D721Med (cell line): ENCODE data around the gene ZNF521.

ENCODE experiments used
- DNase-seq: peaks from one replicate; pipeline ENCODE4 v3.0.0; 2011; ENCODE audit warnings: low spot score; ENCODE audit not compliant: insufficient read length
- FAIRE-seq: peaks from 2 replicates; lab custom pipeline; 2011; peaks lifted over from hg19 to GRCh38; lab: Jason Lieb, UNC
- CTCF ChIP-seq: IDR thresholded peaks from 2 replicates; pipeline ENCODE4 v1.5.1; 2012; ENCODE audit warnings: mild to moderate bottlenecking, control low read depth; ENCODE audit not compliant: insufficient read depth; ENCODE audit errors: missing control alignments

Gene ZNF521

GRCh38 chr18:25019931-25020330, 332.0 kb downstream of the ZNF521 start:
- no peak for FAIRE-seq
- DNase-seq: no peak
- no peak for TF ChIP-seq CTCF

- no peak for FAIRE-seq
- DNase-seq: no peak
- TF ChIP-seq CTCF: no peak
Observed at GRCh38 chr18:25019086-25019860, 332.7 kb downstream of the ZNF521 start.

GRCh38 chr18:25016666-25017065, 335.3 kb downstream of the ZNF521 start:
- no peak for TF ChIP-seq CTCF
- DNase-seq: no peak
- no peak for FAIRE-seq

DNA sequence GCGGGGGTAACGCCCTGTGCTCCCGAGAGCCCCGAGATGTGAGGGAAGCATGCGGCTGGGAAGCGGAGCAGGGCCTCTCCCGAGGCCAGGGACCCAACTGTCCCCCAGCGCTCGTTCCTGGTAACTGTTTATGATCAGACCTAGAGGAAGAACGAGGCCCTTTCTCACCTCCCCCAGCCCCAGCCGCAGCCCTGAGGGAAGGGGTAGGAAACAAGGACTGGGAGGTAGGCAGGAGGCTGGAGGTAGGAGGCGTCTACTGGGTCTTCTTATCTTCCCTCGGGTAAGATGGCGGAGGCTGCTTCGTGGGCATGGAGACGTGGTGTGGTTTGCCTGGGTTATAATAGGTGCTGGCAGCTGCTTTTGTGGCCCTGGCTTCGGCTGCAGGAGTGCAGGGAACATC, 335.8 kb downstream of the ZNF521 start:
- FAIRE-seq: no peak
- no peak for DNase-seq
- no peak for TF ChIP-seq CTCF
